GM18951 (cell line): Measurements from ENCODE around the gene SENP6.

Experiments used
- POLR2A ChIP-seq: IDR thresholded peaks from 4 replicates; pipeline ENCODE4 v1.6.1; 2011; ENCODE audit warnings: mild to moderate bottlenecking; ENCODE audit not compliant: insufficient read length, insufficient read depth; ENCODE audit errors: extremely low read depth
- in situ Hi-C: fragments of 300-500 bp; cut with MboI; formaldehyde crosslinking; loops from one replicate; pipeline ENCODE4 v1.12.0; 2022; ENCODE audit warnings: low sequenced_read_pairs, mixed read lengths, inconsistent platforms; ENCODE audit not compliant: unreplicated experiment

SENP6 gene

DNA sequence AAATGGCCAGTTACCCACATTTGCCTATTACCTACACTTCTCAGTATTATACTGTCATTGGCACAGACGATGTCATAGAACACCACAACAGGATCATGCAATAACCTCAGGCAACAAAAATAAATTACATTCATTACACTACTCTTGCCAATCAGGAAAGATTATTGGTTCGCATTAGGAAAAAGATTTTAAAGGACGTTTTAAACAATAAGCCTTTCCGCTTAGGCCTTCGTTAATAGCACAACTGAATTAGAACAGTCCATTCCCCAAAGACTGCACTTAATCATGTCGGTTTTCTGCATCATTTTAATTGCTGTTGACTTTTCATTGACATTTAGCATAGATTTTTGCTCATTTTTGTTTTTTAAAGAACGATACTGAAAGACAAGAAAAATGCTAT lies 912 bp upstream of the SENP6 start:
- in situ Hi-C loops, result no loop called here

DNA sequence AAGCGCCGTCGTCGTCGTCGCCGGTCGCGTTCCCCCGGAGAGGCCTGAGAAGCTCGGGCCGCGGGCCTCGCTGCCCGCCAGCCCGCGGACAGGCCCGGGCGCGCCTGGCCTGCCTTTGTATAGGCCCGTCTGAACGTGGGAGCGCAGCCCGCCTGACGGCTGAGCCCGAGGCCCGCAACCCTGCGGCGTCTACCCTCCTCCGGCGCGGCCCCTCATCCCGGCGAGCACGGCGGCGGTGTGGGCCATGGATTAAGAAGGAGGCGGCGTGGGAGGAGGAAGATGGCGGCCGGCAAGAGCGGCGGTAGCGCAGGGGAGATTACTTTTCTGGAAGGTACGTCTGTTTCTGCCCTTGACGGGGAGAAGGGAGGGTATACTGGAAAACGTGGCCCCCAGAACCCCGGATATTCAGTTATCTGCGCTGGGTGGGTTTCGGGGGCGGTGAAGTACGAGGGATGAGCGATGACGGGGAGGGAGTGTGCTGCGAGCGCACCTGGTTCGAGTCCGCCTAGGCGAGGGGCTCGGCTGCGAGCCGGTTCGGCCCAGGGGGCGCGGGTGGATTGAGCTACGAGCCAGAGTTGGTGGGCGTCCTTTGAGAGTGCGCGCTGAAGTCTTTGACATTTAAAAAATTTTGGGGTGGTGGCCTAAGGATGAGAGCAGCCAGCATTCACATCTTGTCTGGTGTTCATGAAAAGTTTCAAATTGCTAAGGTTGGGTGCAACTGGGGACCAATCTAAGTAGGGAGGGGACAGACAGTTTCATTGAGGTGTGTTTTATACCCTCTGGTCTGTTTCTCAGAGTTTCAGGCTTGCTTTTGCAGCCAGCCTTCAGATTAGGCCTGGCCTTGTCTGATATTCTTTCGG lies 796 bp downstream of the SENP6 start:
- TF ChIP-seq POLR2A, result no peak
- in situ Hi-C loops, result no loop called here

More for the DNA sequence above, 912 bp upstream of the SENP6 start:
- TF ChIP-seq POLR2A, result no peak

DNA sequence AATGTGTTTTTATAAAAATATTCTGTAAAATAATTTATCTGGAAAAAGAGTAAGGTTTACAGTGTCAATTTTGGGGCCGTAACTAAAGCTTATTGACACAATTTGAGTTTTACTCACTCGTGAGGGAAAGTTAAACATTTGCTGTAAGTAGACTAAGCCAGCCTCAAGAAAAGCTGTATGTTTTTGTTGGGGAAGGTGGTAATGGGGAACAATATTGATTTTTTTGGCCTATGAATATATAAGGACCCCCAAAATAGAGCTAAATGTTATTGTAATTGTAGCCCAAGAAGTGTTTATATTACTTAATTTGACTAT lies 1.4 kb downstream of the SENP6 start:
- no peak for TF ChIP-seq POLR2A
- in situ Hi-C loops, result no loop called here

DNA sequence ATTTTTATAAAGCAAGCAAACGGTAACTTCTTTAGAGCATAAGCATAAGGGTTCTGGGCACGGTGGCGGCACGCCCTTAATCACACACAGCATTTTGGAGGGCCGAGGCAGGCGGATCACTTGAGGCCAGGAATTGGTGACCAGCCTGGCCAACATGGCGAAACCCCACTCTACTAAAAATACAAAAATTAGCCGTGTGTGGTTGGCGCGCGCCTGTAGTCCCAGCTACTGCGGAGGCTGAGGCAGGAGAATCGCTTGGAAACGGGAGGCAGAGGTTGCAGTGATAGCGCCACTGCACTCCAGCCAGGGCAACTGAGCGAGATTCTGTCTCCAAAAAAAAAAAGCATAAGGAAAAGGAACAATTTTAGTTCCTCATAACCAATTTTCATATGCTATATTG lies 2.6 kb downstream of the SENP6 start:
- TF ChIP-seq POLR2A, result no peak
- in situ Hi-C loops, result no loop called here

DNA sequence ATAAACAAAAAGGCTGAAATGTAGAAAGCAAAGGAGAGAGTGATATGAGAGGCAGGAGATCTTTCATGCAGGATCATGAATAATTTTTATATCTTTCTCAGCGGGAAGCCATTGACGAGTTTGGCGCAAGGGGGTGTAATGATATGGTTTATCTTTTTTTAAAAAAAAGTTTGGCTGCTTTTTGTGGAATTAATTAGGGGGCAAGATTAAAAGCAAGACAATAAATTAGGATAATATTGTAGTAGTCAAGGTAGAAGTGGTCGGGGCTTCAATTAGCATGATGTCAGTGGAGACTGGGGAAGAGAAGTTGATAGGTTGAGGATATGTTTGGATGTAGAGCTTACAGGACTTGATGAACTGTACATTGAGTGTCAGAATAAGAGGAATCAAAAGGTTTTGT lies 4.0 kb downstream of the SENP6 start:
- TF ChIP-seq POLR2A, result no peak
- in situ Hi-C loops, result no loop called here

DNA sequence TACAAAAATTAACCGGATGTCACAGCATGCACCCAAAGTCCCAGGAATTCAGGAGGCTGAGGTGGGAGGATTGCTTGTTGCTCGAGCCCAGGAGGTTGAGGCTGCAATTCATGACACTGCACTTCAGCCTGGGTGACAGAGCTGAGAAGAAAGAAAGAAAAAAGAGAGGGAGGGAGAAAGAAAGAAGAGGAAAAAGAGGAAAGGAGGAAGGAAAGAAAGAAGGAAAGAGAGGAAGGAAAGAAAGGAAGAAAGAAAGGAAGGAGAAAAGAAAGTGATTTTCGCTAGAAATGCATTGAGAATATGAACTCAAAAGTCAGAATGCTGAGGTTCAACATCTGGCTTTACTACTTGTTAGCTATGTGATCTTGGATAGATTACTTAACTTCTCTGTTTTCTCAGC lies 6.6 kb downstream of the SENP6 start:
- no peak for TF ChIP-seq POLR2A
- in situ Hi-C loops, result no loop called here

DNA sequence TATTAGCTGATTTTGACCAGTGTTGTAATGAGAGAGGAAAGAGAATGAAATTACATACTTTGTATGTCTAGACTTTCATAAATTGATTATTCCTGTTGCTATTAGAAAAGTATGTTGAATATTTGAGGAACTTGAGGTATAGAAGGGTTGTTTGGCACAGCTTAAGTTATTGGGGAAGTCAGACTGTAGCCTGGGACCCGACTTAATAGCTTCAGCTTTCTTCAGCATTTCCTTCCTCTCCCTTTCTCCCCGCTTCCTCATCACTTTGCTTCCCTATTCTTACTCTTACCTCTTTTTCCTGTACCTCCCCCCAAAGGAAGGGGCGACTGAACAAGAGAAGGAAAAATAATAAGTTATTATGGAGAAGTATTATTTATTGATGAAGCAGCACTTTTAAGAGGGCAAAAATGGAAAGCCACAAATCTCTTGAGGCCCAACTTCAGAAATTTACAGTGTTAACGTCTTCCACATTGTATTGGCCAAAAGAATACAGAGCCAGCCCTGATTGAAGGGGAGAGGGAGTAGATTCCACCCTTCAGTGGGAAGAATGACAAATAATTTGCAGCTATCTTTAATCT lies 7.4 kb downstream of the SENP6 start:
- in situ Hi-C loops, result no loop called here
- TF ChIP-seq POLR2A, result no peak

DNA sequence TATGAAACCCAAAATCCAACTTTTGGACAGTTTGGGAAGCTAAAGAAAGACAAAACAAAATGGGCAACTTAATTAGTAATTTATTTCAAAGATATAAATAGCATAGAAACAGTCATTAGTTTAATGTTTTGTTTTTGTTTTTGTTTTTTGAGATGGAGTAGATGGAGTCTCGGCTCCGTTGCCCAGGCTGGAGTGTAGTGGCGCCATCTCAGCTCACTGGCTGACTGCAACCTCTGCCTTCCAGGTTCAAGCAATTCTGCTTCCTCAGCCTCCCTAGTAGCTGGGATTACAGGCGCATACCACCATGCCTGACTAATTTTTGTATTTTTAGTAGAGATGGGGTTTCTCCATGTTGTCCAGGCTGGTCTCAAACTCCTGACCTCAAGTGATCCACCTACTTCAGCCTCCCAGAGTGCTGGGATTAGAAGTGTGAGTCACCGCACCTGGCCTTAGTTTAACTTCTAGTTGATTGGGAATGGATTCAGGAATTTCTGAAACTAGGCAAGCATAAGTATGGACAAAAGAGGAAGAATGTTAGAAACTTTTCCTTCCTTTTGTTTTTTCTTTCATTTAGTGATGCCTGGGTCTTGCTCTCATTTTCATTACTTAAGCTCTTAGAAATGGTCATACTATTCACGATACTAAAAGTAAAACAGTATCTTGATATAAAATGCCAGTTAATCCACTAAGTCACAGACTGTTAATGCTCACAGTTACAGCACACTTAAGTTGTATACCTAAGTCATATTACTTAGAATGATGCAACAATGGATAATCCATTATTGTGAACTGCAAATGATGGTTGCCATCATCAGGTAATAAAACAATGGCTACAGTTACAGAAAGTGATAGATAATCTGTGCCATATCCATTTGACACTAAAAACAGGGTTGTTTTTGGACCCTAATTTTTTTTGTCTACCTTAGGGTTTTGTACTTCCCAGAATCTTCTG lies 8.2 kb downstream of the SENP6 start:
- in situ Hi-C loops, result no loop called here
- no peak for TF ChIP-seq POLR2A

DNA sequence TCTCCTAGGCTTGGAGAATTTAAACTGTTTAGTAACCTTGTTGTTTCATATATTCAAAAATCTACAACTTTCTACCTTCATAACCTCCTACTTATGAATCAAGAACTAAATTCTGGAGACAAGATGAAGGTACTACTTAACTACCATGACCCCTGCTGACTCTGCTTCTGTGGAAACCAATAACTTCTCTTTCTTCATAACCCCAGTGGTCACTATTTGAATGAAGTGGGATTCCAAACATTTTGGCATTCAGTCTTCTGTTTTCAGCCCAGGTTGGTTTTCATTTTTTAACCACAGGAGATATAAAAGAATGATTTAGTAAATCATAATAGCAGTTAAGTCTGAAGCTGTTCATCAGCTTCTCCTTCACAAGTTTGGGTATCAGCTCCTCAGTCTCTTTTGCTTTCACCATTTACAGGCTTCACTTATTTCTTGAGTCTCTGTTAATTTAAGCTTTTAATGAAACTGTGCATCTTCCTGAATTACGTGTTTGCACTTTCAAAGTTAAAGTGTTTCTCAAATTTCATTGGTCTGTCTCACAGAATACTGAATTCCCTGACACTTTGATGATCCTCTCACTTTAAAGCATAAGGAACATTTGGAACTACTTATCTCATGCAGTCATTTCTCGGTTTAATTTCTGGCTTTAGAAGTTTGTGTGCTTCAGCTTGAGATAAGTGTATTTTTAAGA lies 9.5 kb downstream of the SENP6 start:
- no peak for TF ChIP-seq POLR2A
- in situ Hi-C loops, result no loop called here

DNA sequence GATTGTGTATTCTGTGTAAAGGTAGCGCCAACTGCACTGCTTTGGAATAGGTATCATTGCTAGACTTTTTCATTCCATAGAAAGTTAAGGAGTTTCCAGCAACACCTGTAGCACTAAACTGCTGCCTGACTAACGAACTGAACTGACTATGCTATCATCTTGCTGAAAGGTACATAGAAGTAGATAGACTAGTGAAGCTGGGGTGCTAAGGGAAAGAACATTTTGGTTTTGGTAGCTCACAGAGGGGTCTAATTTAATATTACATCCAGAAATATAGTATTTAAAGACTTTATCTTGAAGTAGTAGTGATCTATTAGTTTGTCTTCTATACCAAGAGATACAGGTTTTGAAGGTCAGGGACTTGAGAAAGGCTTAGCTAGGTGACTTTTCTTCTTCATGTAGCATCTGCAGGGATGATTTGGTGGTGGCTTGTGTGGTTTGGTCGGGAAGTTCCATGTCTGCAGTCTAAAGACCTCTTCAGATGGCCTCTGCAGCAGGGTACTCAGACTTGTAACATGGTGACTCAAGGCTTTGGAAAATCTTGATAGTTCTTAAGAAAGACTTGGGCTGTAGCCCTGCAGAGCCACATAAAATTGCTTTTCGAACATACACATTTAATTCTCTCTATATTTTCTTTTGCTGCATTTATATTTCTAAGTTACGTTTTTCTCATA lies 10.2 kb downstream of the SENP6 start:
- no peak for TF ChIP-seq POLR2A
- in situ Hi-C loops, result no loop called here

DNA sequence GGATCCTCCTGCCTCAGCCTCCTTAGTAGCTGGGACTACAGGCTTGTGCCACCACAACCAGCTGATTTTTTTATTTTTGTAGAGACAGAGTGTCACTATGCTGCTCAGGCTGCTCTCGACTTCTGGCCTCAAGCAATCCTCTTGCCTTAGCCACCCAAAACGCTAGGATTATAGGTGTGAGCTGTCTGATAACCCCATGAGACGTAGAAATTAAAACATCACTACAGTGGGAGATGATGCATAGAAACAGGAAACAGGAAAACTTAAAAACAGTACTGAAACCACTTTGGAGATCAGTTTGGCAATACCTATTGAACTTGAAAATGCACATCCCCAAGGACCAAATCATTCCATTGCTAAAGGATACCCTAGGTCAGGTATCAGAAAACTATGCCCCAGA lies 10.8 kb downstream of the SENP6 start:
- no peak for TF ChIP-seq POLR2A
- in situ Hi-C loops, result no loop called here

DNA sequence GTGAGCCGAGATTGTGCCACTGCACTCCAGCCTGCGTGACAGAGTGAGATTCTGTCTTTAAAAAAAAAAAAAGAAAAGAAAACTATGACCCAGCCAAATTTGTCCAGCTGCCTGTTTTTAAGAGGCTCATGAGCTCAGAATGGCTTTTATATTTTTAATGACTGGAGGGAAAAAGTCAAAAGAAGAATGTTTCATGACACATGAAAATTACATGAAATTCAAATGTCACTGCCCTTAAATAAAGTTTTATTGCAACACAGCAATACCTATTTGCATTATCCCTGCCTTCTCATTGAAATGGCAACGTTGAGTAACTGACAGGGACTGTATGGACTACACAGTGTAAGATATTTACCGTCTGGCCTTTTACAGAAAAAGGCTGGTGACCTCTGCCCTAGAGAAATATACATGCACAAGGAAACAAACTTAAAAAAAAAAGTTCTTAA lies 11.4 kb downstream of the SENP6 start:
- in situ Hi-C loops, result no loop called here
- TF ChIP-seq POLR2A, result no peak
